HepG2 (cell line): Measurements from ENCODE around the gene ARHGAP15. TPM values are rescaled to one million over a fixed set of nuclear protein-coding genes. Genes with fewer than 3 reads are reported as not detected.

ENCODE experiments used
- ATAC-seq: fragments of 200-7000 bp; cut with Tn5 transposase; 3 replicates; pipeline ENCODE4 v1.9.1; 2020; ENCODE audit warnings: mild to moderate bottlenecking, moderate library complexity
- BruUV-seq: library from RNA; stranded (reverse); fragments of 400-500 nt; replicated peaks from 2 replicates; lab custom pipeline; 2021; lab: Mats Ljungman, UMichigan
- CTCF ChIA-PET: fragments of 300-600 bp; formaldehyde crosslinking; extraction: SDS; loops from one replicate; lab custom pipeline; 2021; ENCODE audit warnings: low total read pairs, inconsistent platforms, low intra/inter-chr PET ratio; lab: Yijun Ruan, JAX
- POLR2A ChIA-PET: fragments of 350-600 bp; sonication (Branson Sonifier 250); formaldehyde crosslinking; loops from one replicate; lab custom pipeline; 2020; ENCODE audit warnings: antibody characterized with exemption, inconsistent platforms; lab: Yijun Ruan, JAX
- DNase-seq: peaks from one replicate; pipeline ENCODE4 v3.0.0-alpha.2; 2015; ENCODE audit warnings: low spot score
- FAIRE-seq: peaks from 3 replicates; lab custom pipeline; 2011; peaks lifted over from hg19 to GRCh38; lab: Jason Lieb, UNC
- H2AFZ ChIP-seq: one replicate; pipeline ENCODE4 v1.6.1; 2011; ENCODE audit warnings: low read length, inconsistent platforms
- H3K27ac ChIP-seq: fragments of 300-600 bp; 3 replicates; pipeline ENCODE4 v1.8.0; 2011; ENCODE audit warnings: mixed run types, mild to moderate bottlenecking, mixed read lengths, low read length, inconsistent platforms; ENCODE audit not compliant: insufficient read depth; ENCODE audit errors: extremely low read length
- H3K27me3 ChIP-seq, 2 experiments: fragments of 200-600 bp in 1 of 2; 2 replicates in 1 of 2; 3 replicates in 1 of 2; pipeline versions ENCODE4 v1.6.0 to v1.8.0; 2011; ENCODE audit warnings: low read length in 2 of 2, mild to moderate bottlenecking in 2 of 2, moderate library complexity in 2 of 2, inconsistent platforms in 1 of 2; ENCODE audit not compliant: insufficient read depth in 2 of 2, control insufficient read depth in 1 of 2
- H3K36me3 ChIP-seq, 2 experiments: fragments of 200-600 bp in 1 of 2; replicated peaks in 1 of 2; 2 replicates in 1 of 2; 3 replicates in 1 of 2; pipeline versions ENCODE4 v1.5.1 to v1.8.0; 2011; ENCODE audit warnings: low read length in 2 of 2, inconsistent platforms in 1 of 2; ENCODE audit not compliant: insufficient read depth in 2 of 2, control insufficient read depth in 1 of 2
- H3K4me1 ChIP-seq: 2 replicates; pipeline ENCODE4 v1.5.1; 2012; ENCODE audit warnings: low read length, inconsistent platforms; ENCODE audit not compliant: insufficient read depth
- H3K4me2 ChIP-seq: 2 replicates; pipeline ENCODE4 v1.6.0; 2011; ENCODE audit warnings: low read depth, low read length, inconsistent platforms
- H3K4me3 ChIP-seq, 3 experiments: fragments of 200-600 bp in 1 of 3; sonication (generic), shearing (Covaris generic) in 1 of 3; replicated peaks in 1 of 3; 2 replicates each; pipeline ENCODE4 v1.5.1; 2011 to 2016; ENCODE audit warnings: low read length in 3 of 3, inconsistent platforms in 2 of 3, low read depth in 2 of 3, mild to moderate bottlenecking in 2 of 3, control low read depth in 1 of 3, mixed read lengths in 1 of 3; ENCODE audit not compliant: insufficient read depth in 1 of 3
- H3K79me2 ChIP-seq: one replicate; pipeline ENCODE4 v1.6.1; 2011; ENCODE audit warnings: low read length, inconsistent platforms; ENCODE audit not compliant: insufficient read depth
- H3K9ac ChIP-seq: 2 replicates; pipeline ENCODE4 v1.6.0; 2011; ENCODE audit warnings: mild to moderate bottlenecking, low read depth, low read length, inconsistent platforms; ENCODE audit not compliant: insufficient read depth
- H3K9me3 ChIP-seq: 2 replicates; pipeline ENCODE4 v1.5.1; 2012; ENCODE audit warnings: mild to moderate bottlenecking, low read length
- H4K20me1 ChIP-seq: 2 replicates; pipeline ENCODE4 v1.6.0; 2011; ENCODE audit warnings: inconsistent platforms, mild to moderate bottlenecking, low read length, moderate library complexity; ENCODE audit not compliant: insufficient read depth
- CEBPB ChIP-seq: IDR thresholded peaks from 2 replicates; pipeline ENCODE4 v1.6.1; 2011; ENCODE audit warnings: low read depth, low read length, improper control_type of control experiment, borderline replicate concordance
- E2F1 ChIP-seq: sonication (generic); formaldehyde crosslinking; IDR thresholded peaks from 2 replicates; pipeline ENCODE4 v1.5.0; 2020; ENCODE audit warnings: missing genetic modification reagents
- MTA3 ChIP-seq: sonication (generic); formaldehyde crosslinking; IDR thresholded peaks from 2 replicates; pipeline ENCODE4 v1.4.0; 2020; ENCODE audit warnings: missing genetic modification reagents
- PREB ChIP-seq: sonication (generic); formaldehyde crosslinking; IDR thresholded peaks from 2 replicates; pipeline ENCODE4 v1.4.0; 2020; ENCODE audit warnings: missing genetic modification reagents
- UBTF ChIP-seq: sonication (generic); formaldehyde crosslinking; IDR thresholded peaks from 2 replicates; pipeline ENCODE4 v1.4.0; 2020; ENCODE audit warnings: mild to moderate bottlenecking, missing genetic modification reagents
- ZBTB46 ChIP-seq: sonication (generic); formaldehyde crosslinking; IDR thresholded peaks from 2 replicates; pipeline ENCODE4 v1.4.0; 2020; ENCODE audit warnings: mild to moderate bottlenecking, missing genetic modification reagents, borderline replicate concordance
- ZFAT ChIP-seq: sonication (generic); formaldehyde crosslinking; conservative IDR thresholded peaks from 2 replicates; pipeline ENCODE4 v1.8.1; 2023; ENCODE audit warnings: missing genetic modification reagents, inconsistent platforms
- ZFYVE20 ChIP-seq: sonication (generic); formaldehyde crosslinking; IDR thresholded peaks from 2 replicates; pipeline ENCODE4 v1.8.0; 2023; ENCODE audit warnings: low read depth, mild to moderate bottlenecking, moderate library complexity, missing genetic modification reagents, borderline replicate concordance
- ZNF142 ChIP-seq: sonication (generic); formaldehyde crosslinking; IDR thresholded peaks from 2 replicates; pipeline ENCODE4 v1.4.0; 2020; ENCODE audit warnings: missing genetic modification reagents
- ZNF766 ChIP-seq: sonication (generic); formaldehyde crosslinking; IDR thresholded peaks from 2 replicates; pipeline ENCODE4 v1.5.0; 2020; ENCODE audit warnings: missing genetic modification reagents, borderline replicate concordance
- in situ Hi-C: cut with HindIII; loops from 2 replicates; pipeline ENCODE4 v1.10.0; 2017; ENCODE audit warnings: low pct_unique_long_range_greater_than_20kb; ENCODE audit not compliant: extremely low pct_ligation_motif_present
- intact Hi-C: fragments of 100-400 bp; cut with micrococcal nuclease; formaldehyde crosslinking; loops from one replicate; pipeline ENCODE4 v1.10.0; 2022; ENCODE audit not compliant: unreplicated experiment
- polyA plus RNA-seq, 8 experiments: library from polyadenylated mRNA; depleted of rRNA in 3 of 8; stranded (reverse) in 7 of 8; unstranded in 1 of 8; fragments of >200 nt; fragmentation: Illumina TruSeq in 4 of 8; extraction: Trizol in 4 of 8; gene quantifications; 2 replicates each; pipeline versions ENCODE4 v1.2.1 to v1.2.3, GENCODE V29; 2011 to 2016; ENCODE audit warnings: low read depth in 4 of 8, missing spikeins in 1 of 8, mixed read lengths in 1 of 8; ENCODE audit not compliant: insufficient read depth in 1 of 8
- total RNA-seq, 5 experiments: library from RNA; depleted of rRNA; stranded (reverse); fragments of >200 nt; fragmentation: Illumina TruSeq; extraction: Trizol; gene quantifications; 2 replicates each; pipeline ENCODE4 v1.2.3, GENCODE V29; 2016; ENCODE audit warnings: low read depth in 1 of 5

Gene ARHGAP15
- total and polyA plus RNA-seq, 2 of the 13 experiments (the other 11 are each of a cell fraction or from before 2014, with no cell fraction given) = 0.04 TPM; not detected in 1

- TF ChIP-seq PREB (CRISPR knock-in tag) = no peak
- TF ChIP-seq, all 625 proteins: peak for 0
Measured at GRCh38 chr2:143525402-143525860, 396.2 kb downstream of the ARHGAP15 start (continued).

GRCh38 chr2:143526498-143526897 is 397.3 kb downstream of the ARHGAP15 start:
- Histone ChIP-seq H2AFZ (no peak overlapping the region), H3K79me2 (no peaks in the 10 kb centered on the region), H3K9ac (no peak overlapping the region), H3K4me3 (no peak overlapping the region), H4K20me1 (no peaks in the 10 kb centered on the region), H3K4me1 (no peaks in the 10 kb centered on the region), H3K4me2 (no peak overlapping the region), H3K27me3 (no peaks in the 10 kb centered on the region), H3K27ac (no peak overlapping the region), H3K36me3 (no peaks in the 10 kb centered on the region), H3K9me3 (no peaks in the 10 kb centered on the region)
- ATAC-seq = no peak
- POLR2A ChIA-PET = no interaction called here
- no peak for FAIRE-seq
- no peak for DNase-seq
- intact Hi-C loops = no loop called here
- no TSS peak for BruUV-seq
- CTCF ChIA-PET = no interaction called here
- in situ Hi-C loops = no loop called here
- TF ChIP-seq ZNF142 (no peak), UBTF (CRISPR knock-in tag) (no peak), MTA3 (CRISPR knock-in tag) (no peak), ZNF766 (CRISPR knock-in tag) (no peak), ZFYVE20 (CRISPR knock-in tag) (no peak), ZBTB46 (CRISPR knock-in tag) (no peak), E2F1 (no peak), CEBPB (no peak), ZFAT (no peak)
